GM19193 (cell line): ENCODE data around the gene SLC25A48.

Experiments used
- POLR2A ChIP-seq: IDR thresholded peaks from 4 replicates; pipeline ENCODE4 v1.6.1; 2011; ENCODE audit not compliant: insufficient read depth, insufficient read length; ENCODE audit errors: extremely low read depth

The SLC25A48 gene

GRCh38 chr5:135913713-135914626, 79.5 kb downstream of the SLC25A48 start:
- no peak for TF ChIP-seq POLR2A

DNA sequence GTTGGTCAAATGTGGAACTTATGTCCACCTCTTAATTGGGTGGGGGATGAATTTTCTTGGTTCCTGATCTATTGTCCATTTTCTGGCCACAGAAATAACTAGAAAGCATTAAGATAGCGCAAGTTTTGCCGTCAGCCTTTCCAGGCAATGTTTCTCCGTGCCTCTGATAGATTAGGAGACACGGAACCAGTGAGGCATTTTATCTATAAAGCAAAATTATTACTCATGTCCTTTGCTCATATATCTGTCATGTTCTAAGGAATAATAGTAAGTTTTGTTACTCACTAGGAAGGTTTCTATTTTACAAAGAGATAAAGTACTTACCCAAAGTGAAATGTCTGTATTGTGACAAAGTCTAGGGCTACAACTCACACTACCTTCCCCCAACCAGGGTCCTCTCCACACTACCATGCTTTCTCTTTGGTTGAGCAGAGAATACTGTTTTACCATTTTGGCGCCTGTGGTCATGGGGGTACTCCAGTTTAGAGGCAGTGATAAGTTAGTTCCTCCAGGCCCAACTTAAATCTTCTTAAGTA, 81.1 kb downstream of the SLC25A48 start:
- no peak for TF ChIP-seq POLR2A

DNA sequence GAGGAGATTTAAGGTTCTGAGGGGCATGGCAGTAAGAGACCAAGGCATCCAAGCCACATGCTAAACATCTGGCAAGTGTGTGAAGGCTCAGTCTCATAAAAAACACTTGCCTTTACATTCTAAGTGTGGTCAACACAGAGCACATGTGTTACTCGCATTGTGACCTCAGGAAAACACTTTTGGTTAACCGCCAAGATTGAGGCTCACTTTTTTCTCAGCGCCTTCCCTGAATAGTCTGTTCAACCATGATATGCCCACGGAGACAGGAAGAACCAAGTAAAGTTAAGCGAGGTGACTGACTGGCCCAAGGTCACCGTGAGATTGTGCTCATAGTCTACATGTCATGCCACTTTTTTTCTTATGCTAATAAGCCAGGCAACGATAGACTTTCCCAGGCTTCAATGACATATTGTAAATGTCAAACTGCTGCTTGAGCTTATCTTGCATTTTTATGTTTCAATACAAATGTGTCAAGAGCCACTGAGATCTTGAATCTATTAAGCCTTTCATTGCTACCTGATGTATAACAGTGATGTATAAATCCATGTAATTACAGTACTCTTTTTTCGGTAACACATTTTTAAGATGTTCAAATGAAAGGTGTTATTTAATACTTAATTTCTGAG, 82.3 kb downstream of the SLC25A48 start:
- TF ChIP-seq POLR2A, result no peak

GRCh38 chr5:135920199-135920598, 85.7 kb downstream of the SLC25A48 start:
- TF ChIP-seq POLR2A, result no peak

DNA sequence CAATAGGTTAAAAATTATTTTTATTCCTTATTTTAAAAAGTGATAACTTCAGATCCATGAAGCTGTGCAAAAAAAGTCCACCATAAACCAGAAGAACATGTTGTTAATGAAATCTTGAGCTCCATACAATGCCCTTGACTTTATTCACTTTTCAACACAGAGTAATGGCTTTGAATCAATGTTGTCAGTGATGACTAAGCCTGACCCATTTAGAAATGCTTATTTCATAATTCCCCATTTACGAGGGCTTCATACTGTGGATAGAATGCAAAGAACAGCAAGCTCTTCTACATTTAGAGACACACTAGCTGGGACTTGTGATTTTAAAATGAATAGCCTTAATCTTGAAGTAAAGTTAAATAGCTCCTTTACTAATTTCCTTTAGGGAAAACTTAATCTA, 86.9 kb downstream of the SLC25A48 start:
- no peak for TF ChIP-seq POLR2A

- no peak for TF ChIP-seq POLR2A
Measured at GRCh38 chr5:135930029-135930948, 95.8 kb downstream of the SLC25A48 start.

DNA sequence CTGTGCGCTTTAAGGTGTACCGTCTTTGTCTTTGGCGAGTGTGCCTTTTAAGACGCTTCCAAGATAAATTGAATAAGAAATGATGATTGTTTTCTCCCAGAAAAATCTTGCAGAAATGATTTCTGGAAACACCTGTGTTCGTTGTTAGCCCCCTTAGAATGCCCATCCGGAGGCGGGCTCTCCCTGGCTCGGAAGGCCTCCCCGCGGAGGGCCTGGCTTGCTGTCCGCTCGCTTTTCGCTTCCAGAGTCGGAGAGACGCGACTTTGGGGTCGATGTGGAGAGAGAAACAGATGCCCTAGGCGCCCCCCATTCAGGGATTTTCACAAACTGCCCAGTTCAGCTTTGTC, 96.5 kb downstream of the SLC25A48 start:
- no peak for TF ChIP-seq POLR2A

- TF ChIP-seq POLR2A, result no peak
Measured at GRCh38 chr5:135934939-135935338, 100.5 kb downstream of the SLC25A48 start.

- no peak for TF ChIP-seq POLR2A
Measured at GRCh38 chr5:135937245-135937911, 102.9 kb downstream of the SLC25A48 start.
